K562 (cell line): ENCODE data around the gene MICOS13. TPM values are rescaled to one million over a fixed set of nuclear protein-coding genes. Genes with fewer than 3 reads are reported as not detected.
A peak's percentile ranks its signal among the peaks of the same experiment; 100 is the strongest.

Source experiments
- CTBP1 ChIP-seq: fragments of 450-650 bp; IDR thresholded peaks from 2 replicates; pipeline ENCODE4 v1.6.1; 2016; ENCODE audit warnings: borderline replicate concordance
- GATAD2A ChIP-seq: fragments of 450-650 bp; IDR thresholded peaks from 2 replicates; pipeline ENCODE4 v1.6.1; 2017
- KDM5B ChIP-seq: fragments of 200-600 bp; sonication (generic); IDR thresholded peaks from 2 replicates; pipeline ENCODE4 v1.6.1; 2012; ENCODE audit warnings: low read depth, mild to moderate bottlenecking, moderate library complexity, low read length, control low read depth, inconsistent platforms; ENCODE audit not compliant: insufficient replicate concordance
- MAX ChIP-seq: sonication (generic); formaldehyde crosslinking; IDR thresholded peaks from 2 replicates; pipeline ENCODE4 v1.9.0; 2022; ENCODE audit warnings: mild to moderate bottlenecking, missing genetic modification reagents
- MNT ChIP-seq, 2 experiments: fragments of 450-650 bp; conservative IDR thresholded peaks; 2 replicates each; pipeline ENCODE4 v1.6.1; 2017; ENCODE audit warnings: mild to moderate bottlenecking in 2 of 2, moderate library complexity in 2 of 2
- MYC ChIP-seq, 2 experiments: fragments of 250-450 bp in 1 of 2; sonication (Bioruptor Pico) in 1 of 2; IDR thresholded peaks; 2 replicates each; pipeline versions ENCODE4 v1.5.1 to v1.6.1; 2012 to 2021; ENCODE audit warnings: low read depth in 2 of 2, borderline replicate concordance in 1 of 2, improper control_type of control experiment in 1 of 2, low read length in 1 of 2, mild to moderate bottlenecking in 1 of 2, moderate library complexity in 1 of 2
- NR2C2 ChIP-seq, 2 experiments: fragments of 200-800 bp in 1 of 2; sonication (Bioruptor generic) in 1 of 2; sonication (generic) in 1 of 2; formaldehyde crosslinking in 1 of 2; IDR thresholded peaks; 2 replicates each; pipeline versions ENCODE4 v1.6.1 to v1.8.0; 2016 to 2022; ENCODE audit warnings: mild to moderate bottlenecking in 1 of 2, missing compliant biosample characterization in 1 of 2, missing genetic modification characterization in 1 of 2, missing genetic modification reagents in 1 of 2
- PRPF4 ChIP-seq: fragments of 200-400 bp; formaldehyde crosslinking; IDR thresholded peaks from one replicate; pipeline ENCODE4 v1.6.1; 2017; ENCODE audit warnings: low read length, low read depth, mild to moderate bottlenecking; ENCODE audit not compliant: insufficient read depth, poor library complexity, severe bottlenecking
- TEAD1 ChIP-seq, 2 experiments: fragments of 450-650 bp in 1 of 2; sonication (generic) in 1 of 2; formaldehyde crosslinking; IDR thresholded peaks; 2 replicates each; pipeline versions ENCODE4 v1.4.0 to v1.8.0; 2020 to 2022; ENCODE audit warnings: mild to moderate bottlenecking in 2 of 2, missing genetic modification reagents in 1 of 2
- ZFP36 ChIP-seq: fragments of 150-350 bp; IDR thresholded peaks from 2 replicates; pipeline ENCODE4 v1.6.1; 2018; ENCODE audit warnings: low read length, low read depth; ENCODE audit not compliant: partially characterized antibody
- ZNF436 ChIP-seq: fragments of 250-450, 450-650 bp; sonication (Bioruptor Pico); formaldehyde crosslinking; IDR thresholded peaks from 2 replicates; pipeline ENCODE4 v1.7.0; 2020; ENCODE audit warnings: mild to moderate bottlenecking
- polyA plus RNA-seq, 8 experiments: library from polyadenylated mRNA; depleted of rRNA in 4 of 8; stranded (reverse) in 5 of 8; unstranded in 3 of 8; fragments of >200 nt; fragmentation: Nextera tagmentation in 2 of 8; fragmentation: Illumina TruSeq in 1 of 8; extraction: Ambion mirVana in 2 of 8; extraction: Trizol in 1 of 8; gene quantifications; 2 replicates each; pipeline versions ENCODE4 v1.2.1 to v1.2.3, GENCODE V29; 2011 to 2014; ENCODE audit warnings: inconsistent platforms in 1 of 8, missing spikeins in 1 of 8
- total RNA-seq, 7 experiments: library from RNA; depleted of rRNA in 6 of 7; stranded (reverse); fragments of >200 nt in 6 of 7; fragmentation: Illumina TruSeq in 2 of 7; extraction: Trizol in 2 of 7; gene quantifications; 2 replicates each; pipeline versions ENCODE4 v1.2.1 to v1.2.3, GENCODE V29; 2011 to 2021; ENCODE audit warnings: low replicate concordance in 1 of 7
- TF ChIP-seq, protein P1 (sequence below), 2 experiments: fragments of 150-350 bp in 1 of 2; IDR thresholded peaks; 2 replicates each; pipeline ENCODE4 v1.6.1; 2012 to 2016; ENCODE audit warnings: low read depth in 2 of 2, low read length in 2 of 2, mild to moderate bottlenecking in 1 of 2, moderate library complexity in 1 of 2
- TF ChIP-seq, protein P2 (sequence below): fragments of 150-350 bp; IDR thresholded peaks from 2 replicates; pipeline ENCODE4 v1.6.1; 2014; ENCODE audit warnings: low read depth, mild to moderate bottlenecking, low read length, borderline replicate concordance
- TF ChIP-seq, protein P3 (sequence below), 2 experiments: fragments of 450-650 bp in 1 of 2; sonication (generic) in 1 of 2; formaldehyde crosslinking; conservative IDR thresholded peaks; 2 replicates each; pipeline versions ENCODE4 v1.4.0 to v1.8.1; 2020 to 2022; ENCODE audit warnings: mild to moderate bottlenecking in 1 of 2, missing genetic modification reagents in 1 of 2

The MICOS13 gene
- total and polyA plus RNA-seq, 9 of the 15 experiments (the other 6 are each of a cell fraction or from before 2014, with no cell fraction given): 15.5 to 220 (median 49.4) TPM

DNA sequence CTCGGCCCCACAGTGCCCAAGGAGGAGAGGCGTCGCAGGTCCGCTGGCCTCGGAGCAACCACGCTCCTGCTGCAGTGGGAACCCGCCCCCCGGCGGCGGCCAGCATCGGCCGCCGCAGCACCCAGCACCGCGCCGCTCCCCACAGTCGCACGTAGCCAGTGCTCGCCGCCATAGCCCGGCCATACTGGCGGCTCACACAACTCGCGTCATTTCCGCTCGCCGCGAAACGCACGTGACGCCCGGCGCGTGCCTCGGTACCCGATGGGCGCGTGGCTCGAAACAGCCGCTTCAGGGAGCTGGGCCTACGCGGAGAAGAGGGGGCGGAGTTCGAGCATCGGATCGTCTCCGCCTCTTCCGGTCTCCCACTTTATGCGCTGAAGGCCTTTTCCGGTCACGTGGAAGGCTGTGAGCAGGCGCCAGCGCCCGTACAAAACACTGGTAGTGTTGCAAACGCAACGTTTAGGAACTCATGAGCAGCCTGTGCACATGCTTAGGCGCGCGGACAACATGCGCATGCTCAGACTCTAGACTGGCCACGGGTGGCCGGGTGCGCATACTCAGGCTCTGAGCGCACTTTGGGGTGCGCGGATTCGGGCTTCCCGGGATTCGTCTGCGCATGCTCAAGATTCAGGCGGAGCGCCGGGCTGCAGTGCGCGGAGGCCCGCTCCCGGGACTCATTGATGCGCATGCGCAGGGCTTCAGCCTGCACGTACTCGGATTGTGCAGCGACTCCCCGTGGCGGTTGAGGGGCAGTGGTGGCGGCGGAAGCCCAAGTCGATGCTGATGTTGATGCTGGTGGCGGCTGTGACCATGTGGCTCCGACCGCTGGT lies 39.9 kb upstream of the MICOS13 start, which contains the start of the genes CATSPERD and LONP1 (continued):
- TF ChIP-seq MAX (peak; percentile 99), GATAD2A (no peak), NR2C2 (CRISPR knock-in tag; IDR thresholded peaks at IDR 0.05) (peak; percentile 63), NR2C2 (tag; IDR thresholded peaks at IDR 0.05) (peak; percentile 52; the same call in 1 of the 2 replicates), ZNF436 (CRISPR knock-in tag) (no peak), ZFP36 (no peak), CTBP1 (peak; percentile 81), MYC (IDR thresholded peaks at IDR 0.05; ENCODE audit: low read depth, low read length) (peak; percentile 100), MYC (CRISPR knock-in tag; IDR thresholded peaks at IDR 0.05; ENCODE audit: borderline replicate concordance, low read depth) (peak; percentile 93), KDM5B (peak; percentile 65), PRPF4 (peak; percentile 75), TEAD1 (CRISPR knock-in tag; IDR thresholded peaks at IDR 0.05) (peak in 1 of 2 experiments; percentile 54; a peak in 2 of 4 replicates), MNT (conservative IDR thresholded peaks at IDR 0.05) (peak; percentile 100)
- TF ChIP-seq, protein P1, sequence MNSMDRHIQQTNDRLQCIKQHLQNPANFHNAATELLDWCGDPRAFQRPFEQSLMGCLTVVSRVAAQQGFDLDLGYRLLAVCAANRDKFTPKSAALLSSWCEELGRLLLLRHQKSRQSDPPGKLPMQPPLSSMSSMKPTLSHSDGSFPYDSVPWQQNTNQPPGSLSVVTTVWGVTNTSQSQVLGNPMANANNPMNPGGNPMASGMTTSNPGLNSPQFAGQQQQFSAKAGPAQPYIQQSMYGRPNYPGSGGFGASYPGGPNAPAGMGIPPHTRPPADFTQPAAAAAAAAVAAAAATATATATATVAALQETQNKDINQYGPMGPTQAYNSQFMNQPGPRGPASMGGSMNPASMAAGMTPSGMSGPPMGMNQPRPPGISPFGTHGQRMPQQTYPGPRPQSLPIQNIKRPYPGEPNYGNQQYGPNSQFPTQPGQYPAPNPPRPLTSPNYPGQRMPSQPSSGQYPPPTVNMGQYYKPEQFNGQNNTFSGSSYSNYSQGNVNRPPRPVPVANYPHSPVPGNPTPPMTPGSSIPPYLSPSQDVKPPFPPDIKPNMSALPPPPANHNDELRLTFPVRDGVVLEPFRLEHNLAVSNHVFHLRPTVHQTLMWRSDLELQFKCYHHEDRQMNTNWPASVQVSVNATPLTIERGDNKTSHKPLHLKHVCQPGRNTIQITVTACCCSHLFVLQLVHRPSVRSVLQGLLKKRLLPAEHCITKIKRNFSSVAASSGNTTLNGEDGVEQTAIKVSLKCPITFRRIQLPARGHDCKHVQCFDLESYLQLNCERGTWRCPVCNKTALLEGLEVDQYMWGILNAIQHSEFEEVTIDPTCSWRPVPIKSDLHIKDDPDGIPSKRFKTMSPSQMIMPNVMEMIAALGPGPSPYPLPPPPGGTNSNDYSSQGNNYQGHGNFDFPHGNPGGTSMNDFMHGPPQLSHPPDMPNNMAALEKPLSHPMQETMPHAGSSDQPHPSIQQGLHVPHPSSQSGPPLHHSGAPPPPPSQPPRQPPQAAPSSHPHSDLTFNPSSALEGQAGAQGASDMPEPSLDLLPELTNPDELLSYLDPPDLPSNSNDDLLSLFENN (IDR thresholded peaks at IDR 0.05; ENCODE audit: low read depth in 2 of 2, low read length in 2 of 2): peak in 1 of 2 experiments; percentile 60; a peak in 1 of 4 replicates
- TF ChIP-seq, protein P2, sequence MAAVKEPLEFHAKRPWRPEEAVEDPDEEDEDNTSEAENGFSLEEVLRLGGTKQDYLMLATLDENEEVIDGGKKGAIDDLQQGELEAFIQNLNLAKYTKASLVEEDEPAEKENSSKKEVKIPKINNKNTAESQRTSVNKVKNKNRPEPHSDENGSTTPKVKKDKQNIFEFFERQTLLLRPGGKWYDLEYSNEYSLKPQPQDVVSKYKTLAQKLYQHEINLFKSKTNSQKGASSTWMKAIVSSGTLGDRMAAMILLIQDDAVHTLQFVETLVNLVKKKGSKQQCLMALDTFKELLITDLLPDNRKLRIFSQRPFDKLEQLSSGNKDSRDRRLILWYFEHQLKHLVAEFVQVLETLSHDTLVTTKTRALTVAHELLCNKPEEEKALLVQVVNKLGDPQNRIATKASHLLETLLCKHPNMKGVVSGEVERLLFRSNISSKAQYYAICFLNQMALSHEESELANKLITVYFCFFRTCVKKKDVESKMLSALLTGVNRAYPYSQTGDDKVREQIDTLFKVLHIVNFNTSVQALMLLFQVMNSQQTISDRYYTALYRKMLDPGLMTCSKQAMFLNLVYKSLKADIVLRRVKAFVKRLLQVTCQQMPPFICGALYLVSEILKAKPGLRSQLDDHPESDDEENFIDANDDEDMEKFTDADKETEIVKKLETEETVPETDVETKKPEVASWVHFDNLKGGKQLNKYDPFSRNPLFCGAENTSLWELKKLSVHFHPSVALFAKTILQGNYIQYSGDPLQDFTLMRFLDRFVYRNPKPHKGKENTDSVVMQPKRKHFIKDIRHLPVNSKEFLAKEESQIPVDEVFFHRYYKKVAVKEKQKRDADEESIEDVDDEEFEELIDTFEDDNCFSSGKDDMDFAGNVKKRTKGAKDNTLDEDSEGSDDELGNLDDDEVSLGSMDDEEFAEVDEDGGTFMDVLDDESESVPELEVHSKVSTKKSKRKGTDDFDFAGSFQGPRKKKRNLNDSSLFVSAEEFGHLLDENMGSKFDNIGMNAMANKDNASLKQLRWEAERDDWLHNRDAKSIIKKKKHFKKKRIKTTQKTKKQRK: 0 out of 2 replicates have a peak, but pooled peaks have one; percentile 14
- TF ChIP-seq, protein P3, sequence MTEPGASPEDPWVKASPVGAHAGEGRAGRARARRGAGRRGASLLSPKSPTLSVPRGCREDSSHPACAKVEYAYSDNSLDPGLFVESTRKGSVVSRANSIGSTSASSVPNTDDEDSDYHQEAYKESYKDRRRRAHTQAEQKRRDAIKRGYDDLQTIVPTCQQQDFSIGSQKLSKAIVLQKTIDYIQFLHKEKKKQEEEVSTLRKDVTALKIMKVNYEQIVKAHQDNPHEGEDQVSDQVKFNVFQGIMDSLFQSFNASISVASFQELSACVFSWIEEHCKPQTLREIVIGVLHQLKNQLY (CRISPR knock-in tag; conservative IDR thresholded peaks at IDR 0.05): no peak
